ENCODE results near the gene SCGB2B2.
"Not testable (repeated sequence)": the region's sequence is repeated elsewhere in the genome, so short reads cannot be mapped to it uniquely, and the experiment has no call there.

SCGB2B2 gene, protein sequence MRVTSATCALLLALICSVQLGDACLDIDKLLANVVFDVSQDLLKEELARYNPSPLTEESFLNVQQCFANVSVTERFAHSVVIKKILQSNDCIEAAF

GRCh38 chr19:34676697-34677385 lies at the start of gene SCGB2B2:
Gene SCGB2B2 (minus strand): TSS chr19:34677159. CDS start chr19:34594563, 82,596 bp downstream.
- no peak for DNase-seq

- no peak for DNase-seq
These were observed 48.4 kb upstream of the SCGB2B2 start for GRCh38 chr19:34725400-34725799.

- no peak for DNase-seq
These were observed 45.4 kb upstream of the SCGB2B2 start for GRCh38 chr19:34722353-34722752.

DNA sequence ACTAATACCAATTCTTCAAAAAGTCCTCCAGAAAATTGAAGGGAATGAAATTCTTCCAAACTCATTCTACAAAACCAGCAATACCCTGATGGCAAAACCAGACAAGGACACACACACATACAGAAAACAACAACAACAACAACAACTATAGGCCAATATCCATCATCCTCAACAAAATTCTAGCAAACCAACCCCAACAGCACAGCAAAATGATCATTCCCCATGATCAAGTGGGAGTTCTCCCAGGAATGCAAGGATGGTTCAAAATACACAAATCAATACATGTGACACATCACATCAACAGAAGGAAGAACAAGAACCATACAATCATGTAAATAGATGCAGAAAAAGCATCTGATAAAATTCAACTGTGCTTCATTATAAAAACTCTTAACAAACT lies 38.4 kb upstream of the SCGB2B2 start:
- no peak for DNase-seq

- peak; percentile 3 for DNase-seq
These were observed 36.3 kb upstream of the SCGB2B2 start for GRCh38 chr19:34713262-34713637.

DNA sequence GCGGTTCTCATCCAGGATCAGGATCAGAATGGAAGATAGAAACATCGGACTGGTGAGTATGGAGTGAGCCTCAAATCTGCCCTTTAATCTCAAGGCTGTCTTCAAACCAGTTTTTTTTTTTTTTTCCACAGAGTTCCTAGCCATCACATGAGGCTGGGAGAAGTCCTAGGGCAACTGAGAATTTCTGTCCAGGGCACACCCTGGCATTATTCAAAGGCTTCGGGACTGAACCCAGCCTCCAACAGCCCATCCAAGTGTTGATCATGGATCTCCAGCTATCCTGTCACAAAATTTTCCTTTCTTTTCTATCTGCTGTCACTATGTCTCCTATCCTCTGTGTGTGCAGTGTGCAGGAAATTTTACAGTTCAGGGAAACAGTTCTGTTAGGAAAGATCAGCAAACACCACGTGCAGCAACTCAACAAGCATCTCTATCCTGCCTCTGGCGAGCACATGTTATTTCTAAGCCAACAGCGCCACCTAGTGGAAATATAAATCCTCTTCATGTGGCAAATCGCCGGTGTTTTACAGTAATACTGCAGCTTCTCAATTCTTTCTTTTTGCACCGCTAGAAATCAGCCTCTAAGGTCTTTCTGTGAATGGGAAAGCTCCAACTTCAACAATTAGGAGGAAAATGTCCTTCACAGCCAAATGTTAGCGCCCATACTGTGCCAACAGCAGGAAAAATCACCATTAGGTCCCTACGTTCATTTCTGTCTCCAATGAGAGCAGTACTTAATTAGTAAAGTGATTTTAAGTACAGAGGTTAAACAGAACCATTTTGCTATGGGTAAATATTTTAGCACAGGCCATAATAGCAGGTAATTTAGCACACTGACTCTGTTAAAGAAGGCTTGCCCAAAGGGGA lies 35.7 kb upstream of the SCGB2B2 start:
- DNase-seq = peak; percentile 83

GRCh38 chr19:34711890-34712289 lies 34.9 kb upstream of the SCGB2B2 start:
- DNase-seq = no peak

GRCh38 chr19:34707661-34708060 lies 30.7 kb upstream of the SCGB2B2 start:
- DNase-seq = no peak

GRCh38 chr19:34692549-34692948 lies 15.6 kb upstream of the SCGB2B2 start:
- DNase-seq = no peak

GRCh38 chr19:34690372-34690771 lies 13.4 kb upstream of the SCGB2B2 start:
- DNase-seq = no peak

DNA sequence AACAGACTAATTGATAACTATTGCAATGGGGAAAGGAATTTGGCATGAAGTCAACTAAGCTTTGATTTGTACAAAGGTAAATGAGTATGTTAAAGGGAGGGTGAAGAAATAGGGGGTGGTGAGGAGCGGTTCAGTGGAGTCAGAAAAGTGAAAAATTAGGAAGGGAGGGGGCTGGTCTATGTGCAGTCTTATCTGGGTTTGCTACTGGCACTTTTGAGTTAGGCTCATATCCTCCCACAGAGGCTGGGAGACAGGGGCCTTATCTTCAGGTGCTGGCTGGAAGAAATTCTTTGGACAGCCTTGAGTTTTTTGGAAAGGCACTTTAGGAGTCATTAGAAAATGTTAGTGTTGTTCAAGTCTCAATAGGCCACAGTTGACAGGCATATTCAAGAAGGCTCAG lies 11.6 kb upstream of the SCGB2B2 start:
- no peak for DNase-seq

- DNase-seq = no peak
These were observed 10.4 kb upstream of the SCGB2B2 start for GRCh38 chr19:34687348-34687747.

- DNase-seq = no peak
These were observed 9.5 kb upstream of the SCGB2B2 start for GRCh38 chr19:34686455-34686854.

- not testable (repeated sequence) for DNase-seq
These were observed 8.3 kb upstream of the SCGB2B2 start for GRCh38 chr19:34685266-34685665.

DNA sequence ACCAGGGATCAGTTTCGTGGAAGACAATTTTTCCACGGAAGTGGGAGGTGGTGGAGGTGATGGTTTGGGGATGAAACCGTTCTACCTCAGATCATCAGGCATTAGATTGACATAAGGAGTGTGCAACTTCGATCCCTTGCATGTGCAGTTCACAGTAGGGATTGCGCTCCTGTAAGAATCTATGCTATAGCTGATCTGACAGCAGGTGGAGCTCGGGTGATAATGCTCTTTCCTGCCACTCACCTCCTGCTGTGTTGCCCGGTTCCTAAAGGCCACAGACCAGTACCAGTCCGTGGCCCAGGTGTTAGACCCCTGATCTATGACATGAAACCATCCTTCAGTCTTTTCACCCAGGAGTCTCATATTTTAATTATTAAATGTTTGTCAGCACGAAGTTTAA lies 4.5 kb upstream of the SCGB2B2 start:
- no peak for DNase-seq

- DNase-seq = no peak
These were observed 1.5 kb upstream of the SCGB2B2 start for GRCh38 chr19:34678421-34678820.

DNA sequence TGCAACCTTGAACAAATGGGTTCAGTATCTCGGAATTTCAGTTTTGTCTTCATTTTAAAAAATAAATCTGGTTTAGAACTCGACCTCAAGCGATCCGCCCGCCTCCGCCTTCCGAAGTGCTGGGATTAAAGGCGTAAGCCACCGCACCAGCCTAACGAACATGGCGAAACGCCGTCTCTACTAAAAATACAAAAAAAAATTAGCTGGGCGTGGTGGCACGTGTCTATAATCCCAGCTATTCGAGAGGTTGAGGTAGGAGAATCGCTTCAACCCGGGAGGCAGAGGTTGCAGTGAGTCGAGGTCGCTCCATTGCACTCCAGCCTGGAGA lies 1.1 kb upstream of the SCGB2B2 start:
- no peak for DNase-seq

DNA sequence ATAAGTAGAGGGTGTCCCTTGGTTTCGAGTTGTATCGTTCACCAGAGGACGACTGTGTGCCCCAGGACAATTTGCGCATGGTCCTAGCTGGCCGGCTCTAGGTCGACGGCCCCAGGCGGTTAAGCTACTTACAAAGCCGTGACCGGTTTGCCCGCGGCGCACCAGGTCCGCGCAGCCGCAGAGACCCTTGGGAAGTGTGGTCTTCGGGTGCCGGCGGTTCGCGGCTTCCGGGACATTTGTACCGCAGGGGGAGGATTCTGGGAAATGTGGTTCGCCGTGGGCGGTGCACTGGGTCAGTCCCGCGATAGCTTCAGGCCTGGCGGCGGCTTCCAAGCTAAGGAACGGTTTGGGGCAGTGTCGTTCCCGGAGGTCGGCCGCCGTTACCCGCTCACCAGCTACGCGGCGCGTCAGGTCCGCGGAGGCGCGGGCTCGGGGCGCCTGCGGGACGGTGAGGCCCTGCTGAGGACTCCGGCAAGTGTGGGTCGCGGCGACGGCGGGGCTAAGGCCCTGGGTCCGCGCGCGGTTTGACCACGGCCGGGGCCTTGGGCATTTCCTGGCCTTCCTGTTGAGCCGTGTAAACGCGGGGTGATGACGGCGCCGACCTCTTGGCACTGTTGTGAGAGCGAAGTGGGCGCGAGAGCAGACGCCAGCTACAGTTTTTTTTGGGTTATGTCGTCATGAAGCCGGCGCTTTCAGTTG lies 576 bp upstream of the SCGB2B2 start, which contains the start of gene ZNF302:
Gene ZNF302, plus strand, starts transcription at position 293 of the 699 bp plus-strand sequence. CDS start 1,127 bp downstream, outside the sequence.
- peak; percentile 99 for DNase-seq

DNA sequence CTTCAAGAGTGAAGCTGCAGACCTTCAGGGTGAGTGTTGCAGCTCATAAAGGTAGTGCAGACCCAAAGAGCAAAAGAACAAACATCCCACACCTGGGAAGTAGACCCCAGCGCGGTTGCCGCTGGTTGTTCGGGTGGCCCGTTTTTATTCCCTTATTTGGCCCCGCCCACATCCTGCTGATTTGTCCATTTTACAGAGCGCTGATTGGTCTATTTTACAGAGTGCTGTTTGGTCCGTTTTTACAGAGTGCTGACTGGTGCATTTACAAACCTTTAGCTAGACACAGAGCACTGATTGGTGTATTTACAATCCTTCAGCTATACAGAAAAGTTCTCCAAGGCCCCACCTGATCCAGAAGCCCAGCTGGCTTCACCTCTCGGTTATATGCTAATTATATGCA lies 1.0 kb downstream of the SCGB2B2 start:
- no peak for DNase-seq

DNA sequence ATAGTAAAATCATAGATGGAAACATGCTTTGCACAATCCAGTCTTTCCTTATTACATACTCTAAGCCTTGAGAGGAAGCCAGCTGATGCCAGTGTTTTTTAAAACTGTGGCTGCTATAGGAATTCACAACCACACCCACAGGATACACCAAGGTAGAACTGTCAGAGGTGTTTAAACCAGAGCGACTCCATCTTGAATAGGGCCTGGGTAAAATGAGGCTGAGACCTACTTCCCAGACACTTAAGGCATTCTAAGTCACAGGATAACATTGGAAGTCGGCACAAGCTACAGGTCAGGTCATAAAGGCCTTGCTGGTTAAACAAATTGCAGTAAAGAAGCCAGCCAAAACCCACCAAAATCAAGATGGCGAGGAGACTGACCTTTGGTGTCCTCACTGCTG lies 1.7 kb downstream of the SCGB2B2 start:
- no peak for DNase-seq

GRCh38 chr19:34673590-34673989 lies 3.4 kb downstream of the SCGB2B2 start:
- no peak for DNase-seq

DNA sequence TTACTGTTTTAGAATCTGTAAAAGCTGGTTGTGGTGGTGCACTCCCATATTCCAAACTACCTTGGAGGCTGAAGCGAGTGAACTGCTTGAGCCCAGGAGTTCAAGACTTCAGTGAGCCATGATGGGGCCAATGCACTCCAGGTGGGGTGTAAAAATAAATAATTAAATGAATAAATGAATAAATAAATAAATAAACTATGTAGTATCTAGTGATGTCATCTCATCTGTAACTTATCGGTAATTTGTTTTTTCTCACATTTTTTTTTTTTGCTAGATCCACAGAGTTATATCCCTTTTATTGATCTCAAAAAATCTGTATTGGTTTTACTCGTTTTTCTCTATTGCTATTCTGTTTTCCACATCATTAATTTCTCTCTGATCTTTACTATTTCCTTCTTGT lies 5.0 kb downstream of the SCGB2B2 start:
- DNase-seq = no peak

GRCh38 chr19:34669305-34669704 lies 7.7 kb downstream of the SCGB2B2 start:
- no peak for DNase-seq
